HepG2 (cell line): Measurements from ENCODE around the gene PLEKHB2. TPM values are rescaled to one million over a fixed set of nuclear protein-coding genes. Genes with fewer than 3 reads are reported as not detected.
A peak's percentile ranks its signal among the peaks of the same experiment; 100 is the strongest.

ENCODE experiments used
- ASH2L ChIP-seq: fragments of 300-600, 200-600 bp; sonication (generic); IDR thresholded peaks from 2 replicates; pipeline ENCODE4 v1.7.0; 2017; ENCODE audit warnings: low read depth, mild to moderate bottlenecking, moderate library complexity, mixed read lengths, low read length; ENCODE audit not compliant: insufficient read length
- KLF15 ChIP-seq: sonication (generic); formaldehyde crosslinking; IDR thresholded peaks from 2 replicates; pipeline ENCODE4 v1.8.1; 2023; ENCODE audit warnings: borderline replicate concordance, mild to moderate bottlenecking, inconsistent platforms, missing genetic modification reagents, mixed read lengths
- MEIS1 ChIP-seq: sonication (generic); formaldehyde crosslinking; IDR thresholded peaks from 2 replicates; pipeline ENCODE4 v1.9.0; 2021; ENCODE audit warnings: mild to moderate bottlenecking, missing genetic modification reagents, moderate library complexity, borderline replicate concordance
- RAD51 ChIP-seq: fragments of 450-650 bp; IDR thresholded peaks from 2 replicates; pipeline ENCODE4 v1.6.1; 2016; ENCODE audit warnings: borderline replicate concordance
- ZNF350 ChIP-seq: sonication (generic); formaldehyde crosslinking; IDR thresholded peaks from 2 replicates; pipeline ENCODE4 v1.4.0; 2020; ENCODE audit warnings: mild to moderate bottlenecking, low read depth, missing genetic modification reagents, borderline replicate concordance
- ZNF558 ChIP-seq: sonication (generic); formaldehyde crosslinking; IDR thresholded peaks from 2 replicates; pipeline ENCODE4 v1.9.0; 2022; ENCODE audit warnings: mild to moderate bottlenecking, missing genetic modification reagents, borderline replicate concordance
- ZNF672 ChIP-seq: sonication (generic); formaldehyde crosslinking; IDR thresholded peaks from 2 replicates; pipeline ENCODE4 v1.8.1; 2022; ENCODE audit warnings: missing genetic modification reagents
- ZNF850 ChIP-seq: sonication (generic); formaldehyde crosslinking; conservative IDR thresholded peaks from 2 replicates; pipeline ENCODE4 v1.9.0; 2021; ENCODE audit warnings: mild to moderate bottlenecking, missing genetic modification reagents
- polyA plus RNA-seq, 8 experiments: library from polyadenylated mRNA; depleted of rRNA in 3 of 8; stranded (reverse) in 7 of 8; unstranded in 1 of 8; fragments of >200 nt; fragmentation: Illumina TruSeq in 4 of 8; extraction: Trizol in 4 of 8; gene quantifications; 2 replicates each; pipeline versions ENCODE4 v1.2.1 to v1.2.3, GENCODE V29; 2011 to 2016; ENCODE audit warnings: low read depth in 4 of 8, missing spikeins in 1 of 8, mixed read lengths in 1 of 8; ENCODE audit not compliant: insufficient read depth in 1 of 8
- total RNA-seq, 5 experiments: library from RNA; depleted of rRNA; stranded (reverse); fragments of >200 nt; fragmentation: Illumina TruSeq; extraction: Trizol; gene quantifications; 2 replicates each; pipeline ENCODE4 v1.2.3, GENCODE V29; 2016; ENCODE audit warnings: low read depth in 1 of 5
- TF ChIP-seq, protein P1 (sequence below): sonication (generic); formaldehyde crosslinking; IDR thresholded peaks from 2 replicates; pipeline ENCODE4 v1.8.0; 2022; ENCODE audit warnings: missing genetic modification reagents, mild to moderate bottlenecking, inconsistent platforms, borderline replicate concordance
- TF ChIP-seq, protein P2 (sequence below): sonication (generic); formaldehyde crosslinking; IDR thresholded peaks from 2 replicates; pipeline ENCODE4 v1.4.0; 2020; ENCODE audit warnings: low read depth, missing genetic modification reagents
- TF ChIP-seq, protein P3 (sequence below): sonication (generic); formaldehyde crosslinking; IDR thresholded peaks from 2 replicates; pipeline ENCODE4 v1.5.0; 2020; ENCODE audit warnings: mild to moderate bottlenecking, missing genetic modification reagents
- TF ChIP-seq, protein P4 (sequence below): sonication (generic); formaldehyde crosslinking; IDR thresholded peaks from 2 replicates; pipeline ENCODE4 v1.5.1; 2020; ENCODE audit warnings: missing genetic modification reagents, mild to moderate bottlenecking, borderline replicate concordance
- TF ChIP-seq, protein P5 (sequence below): sonication (generic); formaldehyde crosslinking; IDR thresholded peaks from 2 replicates; pipeline ENCODE4 v1.4.0; 2020; ENCODE audit warnings: missing genetic modification reagents
- TF ChIP-seq, protein P6 (sequence below): sonication (generic); formaldehyde crosslinking; IDR thresholded peaks from 2 replicates; pipeline ENCODE4 v1.4.0; 2020; ENCODE audit warnings: mild to moderate bottlenecking, missing genetic modification reagents

The PLEKHB2 gene
- total and polyA plus RNA-seq, 2 of the 13 experiments (the other 11 are each of a cell fraction or from before 2014, with no cell fraction given): 73.0 to 78.9 TPM

DNA sequence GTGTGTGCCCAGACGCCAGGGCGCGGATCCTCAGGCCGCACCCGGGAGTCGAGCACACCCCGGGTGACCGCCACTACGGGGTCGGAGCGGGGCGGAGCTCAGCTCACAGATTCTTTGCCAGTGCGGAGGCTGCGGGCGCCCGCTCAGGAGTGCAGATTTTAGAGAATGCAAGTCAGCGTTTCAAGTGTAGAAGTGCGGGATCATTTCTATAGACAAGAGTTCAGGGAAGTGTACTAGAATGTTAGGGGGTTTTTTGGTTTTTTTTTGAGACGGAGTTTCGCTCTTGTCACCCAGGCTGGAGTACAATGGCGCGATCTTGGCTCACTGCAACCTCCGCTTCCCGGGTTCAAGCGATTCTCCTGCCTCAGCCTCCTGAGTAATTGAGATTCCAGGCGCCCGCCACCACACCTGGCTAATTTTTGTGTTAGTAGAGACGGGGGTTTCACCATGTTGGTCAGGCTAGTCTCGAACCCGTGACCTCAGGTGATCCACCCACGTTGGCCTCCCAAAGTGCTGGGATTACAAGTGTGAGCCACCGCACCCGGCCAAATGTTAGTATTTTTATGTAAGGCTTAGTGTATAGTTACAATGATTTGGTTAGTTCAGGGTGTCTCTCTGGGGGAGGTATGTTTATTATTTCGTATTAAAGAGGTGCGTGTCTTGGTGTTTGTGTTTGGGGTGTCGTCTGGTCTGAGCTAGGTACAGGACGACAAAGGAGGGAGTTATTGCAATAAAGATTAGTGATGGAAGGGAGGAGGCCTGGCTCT, 11.3 kb upstream of the PLEKHB2 start (continued):
- TF ChIP-seq, protein P1, sequence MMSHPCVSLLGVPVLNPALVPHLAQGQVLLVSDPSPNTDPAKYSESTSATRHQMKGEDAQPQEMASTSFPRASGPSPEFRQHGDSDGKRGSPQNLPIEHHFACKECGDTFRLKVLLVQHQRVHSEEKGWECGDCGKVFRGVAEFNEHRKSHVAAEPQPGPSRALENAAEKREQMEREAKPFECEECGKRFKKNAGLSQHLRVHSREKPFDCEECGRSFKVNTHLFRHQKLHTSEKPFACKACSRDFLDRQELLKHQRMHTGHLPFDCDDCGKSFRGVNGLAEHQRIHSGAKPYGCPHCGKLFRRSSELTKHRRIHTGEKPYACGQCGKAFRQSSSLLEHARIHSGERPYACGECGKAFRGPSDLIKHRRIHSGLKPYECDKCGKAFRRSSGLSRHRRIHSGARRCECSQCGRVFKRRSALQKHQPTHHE (CRISPR knock-in tag): 0 out of 2 replicates have a peak, but pooled peaks have one; percentile 51
- TF ChIP-seq, protein P2, sequence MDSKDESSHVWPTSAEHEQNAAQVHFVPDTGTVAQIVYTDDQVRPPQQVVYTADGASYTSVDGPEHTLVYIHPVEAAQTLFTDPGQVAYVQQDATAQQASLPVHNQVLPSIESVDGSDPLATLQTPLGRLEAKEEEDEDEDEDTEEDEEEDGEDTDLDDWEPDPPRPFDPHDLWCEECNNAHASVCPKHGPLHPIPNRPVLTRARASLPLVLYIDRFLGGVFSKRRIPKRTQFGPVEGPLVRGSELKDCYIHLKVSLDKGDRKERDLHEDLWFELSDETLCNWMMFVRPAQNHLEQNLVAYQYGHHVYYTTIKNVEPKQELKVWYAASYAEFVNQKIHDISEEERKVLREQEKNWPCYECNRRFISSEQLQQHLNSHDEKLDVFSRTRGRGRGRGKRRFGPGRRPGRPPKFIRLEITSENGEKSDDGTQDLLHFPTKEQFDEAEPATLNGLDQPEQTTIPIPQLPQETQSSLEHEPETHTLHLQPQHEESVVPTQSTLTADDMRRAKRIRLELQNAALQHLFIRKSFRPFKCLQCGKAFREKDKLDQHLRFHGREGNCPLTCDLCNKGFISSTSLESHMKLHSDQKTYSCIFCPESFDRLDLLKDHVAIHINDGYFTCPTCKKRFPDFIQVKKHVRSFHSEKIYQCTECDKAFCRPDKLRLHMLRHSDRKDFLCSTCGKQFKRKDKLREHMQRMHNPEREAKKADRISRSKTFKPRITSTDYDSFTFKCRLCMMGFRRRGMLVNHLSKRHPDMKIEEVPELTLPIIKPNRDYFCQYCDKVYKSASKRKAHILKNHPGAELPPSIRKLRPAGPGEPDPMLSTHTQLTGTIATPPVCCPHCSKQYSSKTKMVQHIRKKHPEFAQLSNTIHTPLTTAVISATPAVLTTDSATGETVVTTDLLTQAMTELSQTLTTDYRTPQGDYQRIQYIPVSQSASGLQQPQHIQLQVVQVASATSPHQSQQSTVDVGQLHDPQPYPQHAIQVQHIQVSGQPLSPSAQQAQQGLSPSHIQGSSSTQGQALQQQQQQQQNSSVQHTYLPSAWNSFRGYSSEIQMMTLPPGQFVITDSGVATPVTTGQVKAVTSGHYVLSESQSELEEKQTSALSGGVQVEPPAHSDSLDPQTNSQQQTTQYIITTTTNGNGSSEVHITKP: 0 out of 2 replicates have a peak, but pooled peaks have one; percentile 17
- peak; percentile 15 for TF ChIP-seq ASH2L
- TF ChIP-seq, protein P3, sequence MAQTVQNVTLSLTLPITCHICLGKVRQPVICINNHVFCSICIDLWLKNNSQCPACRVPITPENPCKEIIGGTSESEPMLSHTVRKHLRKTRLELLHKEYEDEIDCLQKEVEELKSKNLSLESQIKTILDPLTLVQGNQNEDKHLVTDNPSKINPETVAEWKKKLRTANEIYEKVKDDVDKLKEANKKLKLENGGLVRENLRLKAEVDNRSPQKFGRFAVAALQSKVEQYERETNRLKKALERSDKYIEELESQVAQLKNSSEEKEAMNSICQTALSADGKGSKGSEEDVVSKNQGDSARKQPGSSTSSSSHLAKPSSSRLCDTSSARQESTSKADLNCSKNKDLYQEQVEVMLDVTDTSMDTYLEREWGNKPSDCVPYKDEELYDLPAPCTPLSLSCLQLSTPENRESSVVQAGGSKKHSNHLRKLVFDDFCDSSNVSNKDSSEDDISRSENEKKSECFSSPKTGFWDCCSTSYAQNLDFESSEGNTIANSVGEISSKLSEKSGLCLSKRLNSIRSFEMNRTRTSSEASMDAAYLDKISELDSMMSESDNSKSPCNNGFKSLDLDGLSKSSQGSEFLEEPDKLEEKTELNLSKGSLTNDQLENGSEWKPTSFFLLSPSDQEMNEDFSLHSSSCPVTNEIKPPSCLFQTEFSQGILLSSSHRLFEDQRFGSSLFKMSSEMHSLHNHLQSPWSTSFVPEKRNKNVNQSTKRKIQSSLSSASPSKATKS (CRISPR knock-in tag): 0 out of 2 replicates have a peak, but pooled peaks have one; percentile 11
- TF ChIP-seq ZNF850 (CRISPR knock-in tag): peak; percentile 68
- TF ChIP-seq, protein P4, sequence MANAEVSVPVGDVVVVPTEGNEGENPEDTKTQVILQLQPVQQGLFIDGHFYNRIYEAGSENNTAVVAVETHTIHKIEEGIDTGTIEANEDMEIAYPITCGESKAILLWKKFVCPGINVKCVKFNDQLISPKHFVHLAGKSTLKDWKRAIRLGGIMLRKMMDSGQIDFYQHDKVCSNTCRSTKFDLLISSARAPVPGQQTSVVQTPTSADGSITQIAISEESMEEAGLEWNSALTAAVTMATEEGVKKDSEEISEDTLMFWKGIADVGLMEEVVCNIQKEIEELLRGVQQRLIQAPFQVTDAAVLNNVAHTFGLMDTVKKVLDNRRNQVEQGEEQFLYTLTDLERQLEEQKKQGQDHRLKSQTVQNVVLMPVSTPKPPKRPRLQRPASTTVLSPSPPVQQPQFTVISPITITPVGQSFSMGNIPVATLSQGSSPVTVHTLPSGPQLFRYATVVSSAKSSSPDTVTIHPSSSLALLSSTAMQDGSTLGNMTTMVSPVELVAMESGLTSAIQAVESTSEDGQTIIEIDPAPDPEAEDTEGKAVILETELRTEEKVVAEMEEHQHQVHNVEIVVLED (CRISPR knock-in tag): peak; percentile 39; the same call in 1 of the 2 replicates
- TF ChIP-seq ZNF350 (CRISPR knock-in tag): peak; percentile 39; the same call in 1 of the 2 replicates
- no peak for TF ChIP-seq KLF15 (CRISPR knock-in tag)
- no peak for TF ChIP-seq RAD51
- TF ChIP-seq, protein P5, sequence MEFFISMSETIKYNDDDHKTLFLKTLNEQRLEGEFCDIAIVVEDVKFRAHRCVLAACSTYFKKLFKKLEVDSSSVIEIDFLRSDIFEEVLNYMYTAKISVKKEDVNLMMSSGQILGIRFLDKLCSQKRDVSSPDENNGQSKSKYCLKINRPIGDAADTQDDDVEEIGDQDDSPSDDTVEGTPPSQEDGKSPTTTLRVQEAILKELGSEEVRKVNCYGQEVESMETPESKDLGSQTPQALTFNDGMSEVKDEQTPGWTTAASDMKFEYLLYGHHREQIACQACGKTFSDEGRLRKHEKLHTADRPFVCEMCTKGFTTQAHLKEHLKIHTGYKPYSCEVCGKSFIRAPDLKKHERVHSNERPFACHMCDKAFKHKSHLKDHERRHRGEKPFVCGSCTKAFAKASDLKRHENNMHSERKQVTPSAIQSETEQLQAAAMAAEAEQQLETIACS (CRISPR knock-in tag): peak; percentile 79
- TF ChIP-seq MEIS1 (CRISPR knock-in tag): peak; percentile 53; the same call in 1 of the 2 replicates
- TF ChIP-seq, protein P6, sequence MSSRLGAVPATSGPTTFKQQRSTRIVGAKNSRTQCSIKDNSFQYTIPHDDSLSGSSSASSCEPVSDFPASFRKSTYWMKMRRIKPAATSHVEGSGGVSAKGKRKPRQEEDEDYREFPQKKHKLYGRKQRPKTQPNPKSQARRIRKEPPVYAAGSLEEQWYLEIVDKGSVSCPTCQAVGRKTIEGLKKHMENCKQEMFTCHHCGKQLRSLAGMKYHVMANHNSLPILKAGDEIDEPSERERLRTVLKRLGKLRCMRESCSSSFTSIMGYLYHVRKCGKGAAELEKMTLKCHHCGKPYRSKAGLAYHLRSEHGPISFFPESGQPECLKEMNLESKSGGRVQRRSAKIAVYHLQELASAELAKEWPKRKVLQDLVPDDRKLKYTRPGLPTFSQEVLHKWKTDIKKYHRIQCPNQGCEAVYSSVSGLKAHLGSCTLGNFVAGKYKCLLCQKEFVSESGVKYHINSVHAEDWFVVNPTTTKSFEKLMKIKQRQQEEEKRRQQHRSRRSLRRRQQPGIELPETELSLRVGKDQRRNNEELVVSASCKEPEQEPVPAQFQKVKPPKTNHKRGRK (CRISPR knock-in tag): no peak
- 0 out of 2 replicates have a peak, but pooled peaks have one; percentile 7 for TF ChIP-seq ZNF558
- 0 out of 2 replicates have a peak, but pooled peaks have one; percentile 8 for TF ChIP-seq ZNF672 (CRISPR knock-in tag)
